ENCODE data around the gene CTBP1. TPM values are rescaled to one million over a fixed set of nuclear protein-coding genes. Genes with fewer than 3 reads are reported as not detected.

CTBP1 gene
- total RNA-seq, 1 donor from 2014 or later: 171 TPM

GRCh38 chr4:1203026-1203616 is 45.8 kb downstream of the CTBP1 start:
- Mint-ChIP-seq H3K9me3 (no peaks in the 10 kb centered on the region), H3K36me3 (no peaks in the 10 kb centered on the region), H3K27me3 (ENCODE audit: insufficient read depth, low read depth) (peaks cover 7% of the 10 kb centered on the region), H3K4me3 (no peak overlapping the region), H3K27ac (peak overlapping the region; percentile 83), H3K4me1 (peaks cover 3% of the 10 kb centered on the region)
- no peaks in the 10 kb centered on the region for H3K36me3 ChIP-seq
- H4K20me1 ChIP-seq (ENCODE audit: low read depth): no peaks in the 10 kb centered on the region
- no peaks in the 10 kb centered on the region for H3K4me1 ChIP-seq
- no peak for DNase-seq (ENCODE audit: low spot score)
- H3K4me2 ChIP-seq: no peak overlapping the region
- no peaks in the 10 kb centered on the region for H3F3A ChIP-seq (ENCODE audit: low read depth)
- no peaks in the 10 kb centered on the region for H3K27me3 ChIP-seq
- no peak overlapping the region for H3K9ac ChIP-seq
- no peak overlapping the region for H3K4me3 ChIP-seq
- H3K9me3 ChIP-seq (ENCODE audit: low read depth): no peaks in the 10 kb centered on the region
- H3K79me2 ChIP-seq (ENCODE audit: low read depth): no peaks in the 10 kb centered on the region
- H3K27ac ChIP-seq: no peak overlapping the region
- TF ChIP-seq EZH2phosphoT487 (IDR thresholded peaks at IDR 0.05) (no peak), EZH2 (IDR thresholded peaks at IDR 0.05) (no peak), CTCF (IDR thresholded peaks at IDR 0.05) (no peak)
- H2AFZ ChIP-seq (replicated peaks): no peak overlapping the region

GRCh38 chr4:1202526-1203011 is 46.4 kb downstream of the CTBP1 start:
- no peaks in the 10 kb centered on the region for H3K9me3 Mint-ChIP-seq

DNA sequence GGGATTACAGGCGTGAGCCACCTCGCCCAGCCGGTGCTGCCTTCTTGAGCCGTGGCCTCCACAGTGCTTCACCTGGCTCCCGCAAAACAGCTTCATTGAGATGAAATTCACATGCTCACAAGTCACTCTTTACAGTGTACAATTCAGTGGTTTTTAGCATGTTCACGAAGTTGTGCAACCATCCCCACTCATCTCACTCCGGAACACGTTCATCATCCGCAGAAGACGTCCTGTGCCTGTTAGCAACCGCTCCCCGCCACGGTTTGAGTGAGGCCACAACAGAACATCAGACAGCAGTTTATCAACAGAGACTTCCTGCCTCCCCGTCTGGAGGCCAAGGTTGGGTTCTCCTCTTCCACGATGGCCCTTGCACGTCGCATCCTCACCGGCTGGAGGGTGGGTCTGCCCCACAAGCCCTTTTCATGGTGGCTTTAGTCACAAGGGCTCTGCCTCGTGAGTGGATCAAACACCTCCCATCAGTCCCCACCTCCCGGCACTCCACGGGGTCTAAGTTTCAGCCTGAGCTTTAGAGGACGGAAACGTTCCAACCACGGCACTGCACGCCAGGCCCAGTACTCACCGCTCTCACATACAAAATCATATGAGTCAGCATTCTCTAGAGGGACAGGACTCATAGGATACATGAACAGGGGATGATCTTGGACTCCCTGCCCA is 46.9 kb downstream of the CTBP1 start:
- no peaks in the 10 kb centered on the region for H3K9me3 Mint-ChIP-seq
- no peaks in the 10 kb centered on the region for H3K36me3 ChIP-seq
- no peaks in the 10 kb centered on the region for H3F3A ChIP-seq (ENCODE audit: low read depth)
- H2AFZ ChIP-seq (replicated peaks): no peak overlapping the region
- H3K36me3 Mint-ChIP-seq: no peaks in the 10 kb centered on the region
- H3K4me3 ChIP-seq: no peak overlapping the region
- peak overlapping the region; percentile 76 for H3K27ac Mint-ChIP-seq
- peaks cover 3% of the 10 kb centered on the region for H3K4me1 Mint-ChIP-seq
- H3K4me3 Mint-ChIP-seq: no peak overlapping the region
- no peak for TF ChIP-seq CTCF (IDR thresholded peaks at IDR 0.05)
- no peak for TF ChIP-seq EZH2phosphoT487 (IDR thresholded peaks at IDR 0.05)
- TF ChIP-seq EZH2 (IDR thresholded peaks at IDR 0.05): no peak
- no peaks in the 10 kb centered on the region for H4K20me1 ChIP-seq (ENCODE audit: low read depth)
- peaks cover 7% of the 10 kb centered on the region for H3K27me3 Mint-ChIP-seq (ENCODE audit: insufficient read depth, low read depth)
- no peaks in the 10 kb centered on the region for H3K4me1 ChIP-seq
- no peak for DNase-seq (ENCODE audit: low spot score)
- no peak overlapping the region for H3K9ac ChIP-seq
- no peak overlapping the region for H3K27ac ChIP-seq
- no peaks in the 10 kb centered on the region for H3K79me2 ChIP-seq (ENCODE audit: low read depth)
- H3K4me2 ChIP-seq: no peak overlapping the region
- no peaks in the 10 kb centered on the region for H3K27me3 ChIP-seq
- no peaks in the 10 kb centered on the region for H3K9me3 ChIP-seq (ENCODE audit: low read depth)

More at GRCh38 chr4:1202526-1203011, 46.4 kb downstream of the CTBP1 start:
- H3K27me3 ChIP-seq: no peaks in the 10 kb centered on the region
- Mint-ChIP-seq H3K36me3 (no peaks in the 10 kb centered on the region), H3K4me1 (peaks cover 3% of the 10 kb centered on the region), H3K27ac (no peak overlapping the region), H3K4me3 (no peak overlapping the region), H3K27me3 (ENCODE audit: insufficient read depth, low read depth) (peaks cover 7% of the 10 kb centered on the region)
- H4K20me1 ChIP-seq (ENCODE audit: low read depth): no peaks in the 10 kb centered on the region
- TF ChIP-seq CTCF (IDR thresholded peaks at IDR 0.05) (no peak), EZH2 (IDR thresholded peaks at IDR 0.05) (no peak), EZH2phosphoT487 (IDR thresholded peaks at IDR 0.05) (no peak)
- no peaks in the 10 kb centered on the region for H3K79me2 ChIP-seq (ENCODE audit: low read depth)
- H3K9ac ChIP-seq: no peak overlapping the region
- no peaks in the 10 kb centered on the region for H3K36me3 ChIP-seq
- no peaks in the 10 kb centered on the region for H3F3A ChIP-seq (ENCODE audit: low read depth)
- H3K27ac ChIP-seq: no peak overlapping the region
- H2AFZ ChIP-seq (replicated peaks): no peak overlapping the region
- no peak for DNase-seq (ENCODE audit: low spot score)
- no peaks in the 10 kb centered on the region for H3K9me3 ChIP-seq (ENCODE audit: low read depth)
- H3K4me3 ChIP-seq: no peak overlapping the region
- no peak overlapping the region for H3K4me2 ChIP-seq
- H3K4me1 ChIP-seq: no peaks in the 10 kb centered on the region
